ENCODE measurements around the gene FAT3. TPM values are rescaled to one million over a fixed set of nuclear protein-coding genes. Genes with fewer than 3 reads are reported as not detected.

FAT3 gene
- polyA plus RNA-seq, 1 donor from 2014 or later, result 54.0 TPM

- H3K27ac ChIP-seq (ENCODE audit: low read length), result no peak overlapping the region
- no peaks in the 10 kb centered on the region for H3K36me3 ChIP-seq (ENCODE audit: insufficient read depth, low read length)
- H2AFZ ChIP-seq (ENCODE audit: low read depth, low read length), result no peak overlapping the region
- no peaks in the 10 kb centered on the region for H3K9me2 ChIP-seq (ENCODE audit: insufficient read depth, low read length)
- no peak for TF ChIP-seq SMC3 (conservative IDR thresholded peaks at IDR 0.05; ENCODE audit: poor library complexity)
- TF ChIP-seq POLR2AphosphoS5 (IDR thresholded peaks at IDR 0.05), result no peak
- no peak for TF ChIP-seq EP300 (conservative IDR thresholded peaks at IDR 0.05; ENCODE audit: poor library complexity, severe bottlenecking)
- TF ChIP-seq TAF1 (IDR thresholded peaks at IDR 0.05; ENCODE audit: low read depth), result no peak
- H4K20me1 ChIP-seq (ENCODE audit: insufficient read depth), result no peaks in the 10 kb centered on the region
- no peaks in the 10 kb centered on the region for H3K27me3 ChIP-seq (ENCODE audit: insufficient read depth, low read depth, low read length)
- H3K4me3 ChIP-seq (ENCODE audit: low read length), result no peak overlapping the region
- H3F3A ChIP-seq (ENCODE audit: insufficient read depth, low read length, poor library complexity, severe bottlenecking), result no peaks in the 10 kb centered on the region
- H3K4me2 ChIP-seq (ENCODE audit: low read length), result no peak overlapping the region
- no peak overlapping the region for H3K9ac ChIP-seq (ENCODE audit: low read length)
- H3K79me2 ChIP-seq (replicated peaks; ENCODE audit: insufficient read depth, low read length), result peaks cover 9% of the 10 kb centered on the region
- H3K9me3 ChIP-seq (ENCODE audit: low read length), result no peaks in the 10 kb centered on the region
Measured at GRCh38 chr11:92245700-92246271, 21.2 kb downstream of the FAT3 start.

- H3K27ac ChIP-seq (ENCODE audit: low read length), result no peak overlapping the region
- no peaks in the 10 kb centered on the region for H3K27me3 ChIP-seq (ENCODE audit: insufficient read depth, low read depth, low read length)
- H3K9me3 ChIP-seq (ENCODE audit: low read length), result no peaks in the 10 kb centered on the region
- peaks cover 6% of the 10 kb centered on the region for H3K79me2 ChIP-seq (replicated peaks; ENCODE audit: insufficient read depth, low read length)
- H3K36me3 ChIP-seq (ENCODE audit: insufficient read depth, low read length), result no peaks in the 10 kb centered on the region
- H3K9me2 ChIP-seq (ENCODE audit: insufficient read depth, low read length), result no peaks in the 10 kb centered on the region
- H3F3A ChIP-seq (ENCODE audit: insufficient read depth, low read length, poor library complexity, severe bottlenecking), result no peaks in the 10 kb centered on the region
- no peak overlapping the region for H2AFZ ChIP-seq (ENCODE audit: low read depth, low read length)
- no peak overlapping the region for H3K4me2 ChIP-seq (ENCODE audit: low read length)
- no peak overlapping the region for H3K4me3 ChIP-seq (ENCODE audit: low read length)
- H3K9ac ChIP-seq (ENCODE audit: low read length), result no peak overlapping the region
- no peaks in the 10 kb centered on the region for H4K20me1 ChIP-seq (ENCODE audit: insufficient read depth)
- no peak for TF ChIP-seq TAF1 (IDR thresholded peaks at IDR 0.05; ENCODE audit: low read depth)
- TF ChIP-seq CTCF (IDR thresholded peaks at IDR 0.05; ENCODE audit: poor library complexity, severe bottlenecking), result no peak
- TF ChIP-seq REST (IDR thresholded peaks at IDR 0.05; ENCODE audit: borderline replicate concordance), result no peak
- TF ChIP-seq POLR2AphosphoS5 (IDR thresholded peaks at IDR 0.05), result no peak
- TF ChIP-seq EZH2 (IDR thresholded peaks at IDR 0.05; ENCODE audit: borderline replicate concordance, insufficient read depth, low read length, poor library complexity, severe bottlenecking), result no peak
- TF ChIP-seq RAD21 (conservative IDR thresholded peaks at IDR 0.05), result no peak
- TF ChIP-seq MXI1 (conservative IDR thresholded peaks at IDR 0.05; ENCODE audit: poor library complexity, severe bottlenecking), result no peak
- TF ChIP-seq EP300 (conservative IDR thresholded peaks at IDR 0.05; ENCODE audit: poor library complexity, severe bottlenecking), result no peak
- TF ChIP-seq SMC3 (conservative IDR thresholded peaks at IDR 0.05; ENCODE audit: poor library complexity), result no peak
Measured at GRCh38 chr11:92246630-92247029, 22.0 kb downstream of the FAT3 start.

Measured in neural cell (in vitro differentiated cells).